Activated CD8-positive, alpha-beta memory T cell treated with anti-CD3 and anti-CD28 coated beads for 36 hours (primary cell): ENCODE measurements around the gene IKZF3. TPM values are rescaled to one million over a fixed set of nuclear protein-coding genes. Genes with fewer than 3 reads are reported as not detected.

ENCODE experiments used
- CTCF ChIA-PET: fragments of 350-600 bp; sonication (Branson Sonifier 250); formaldehyde crosslinking; loops from one replicate; lab custom pipeline; 2021; ENCODE audit warnings: antibody characterized with exemption; lab: Charles Lee
- POLR2A ChIA-PET: fragments of 350-600 bp; sonication (Branson Sonifier 250); formaldehyde crosslinking; loops from one replicate; lab custom pipeline; 2021; ENCODE audit warnings: antibody characterized with exemption; lab: Charles Lee
- total RNA-seq, 2 experiments: library from RNA; stranded (reverse); gene quantifications; one replicate each; pipeline ENCODE4 v1.2.3, GENCODE V29; 2021

IKZF3 gene
- total RNA-seq, 2 experiments from 2014 or later: 92.3 to 93.0 TPM

DNA sequence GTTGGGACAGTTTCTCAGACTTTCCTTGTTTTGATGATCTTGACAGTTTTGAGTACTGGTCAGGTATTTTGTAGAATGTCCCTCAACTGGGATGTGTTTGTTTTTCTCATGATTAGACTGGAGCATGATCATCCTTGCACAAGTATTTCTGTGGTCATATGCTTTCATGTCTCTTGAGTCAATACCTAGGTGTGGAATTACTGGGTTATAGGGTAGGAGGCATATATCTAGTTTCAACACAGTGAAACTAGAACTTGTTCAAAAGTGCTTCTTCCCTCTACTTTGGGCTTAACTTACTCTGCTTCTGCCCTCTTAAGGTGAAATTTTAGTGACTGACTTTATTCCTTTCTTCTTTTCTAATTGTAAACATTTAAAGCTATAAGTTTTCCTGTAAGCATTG lies 30.1 kb downstream of the IKZF3 start:
- CTCF ChIA-PET: interaction anchor here (0.6 to 1.1 kb wide), 4 partner anchors 9 to 54 kb away, joined by 3 to 5 read pairs (median 4); no protein-coding TSS in a partner anchor
- POLR2A ChIA-PET: interaction anchor here (0.6 kb wide), 1 partner anchor 39 kb away, joined by 3 read pairs; no protein-coding TSS in a partner anchor

DNA sequence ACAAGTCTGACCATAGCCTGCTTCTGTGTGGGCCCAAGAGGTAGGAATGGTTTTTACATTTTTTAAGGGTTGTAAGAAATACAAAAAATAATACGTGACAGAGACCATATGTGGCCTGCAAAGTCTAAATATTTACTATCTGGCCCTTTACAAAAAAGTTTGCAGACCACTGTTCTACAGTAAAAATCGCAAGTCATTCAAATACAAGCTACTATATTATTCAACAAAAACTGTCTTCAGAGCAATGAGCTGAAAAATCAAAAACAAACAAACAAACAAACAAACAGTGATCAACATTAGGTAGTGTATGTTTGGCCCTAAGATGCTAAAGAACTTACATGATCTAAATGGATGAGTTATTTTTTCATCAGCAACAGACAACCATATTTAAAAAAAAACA lies 32.5 kb downstream of the IKZF3 start:
- POLR2A ChIA-PET: no interaction called here

DNA sequence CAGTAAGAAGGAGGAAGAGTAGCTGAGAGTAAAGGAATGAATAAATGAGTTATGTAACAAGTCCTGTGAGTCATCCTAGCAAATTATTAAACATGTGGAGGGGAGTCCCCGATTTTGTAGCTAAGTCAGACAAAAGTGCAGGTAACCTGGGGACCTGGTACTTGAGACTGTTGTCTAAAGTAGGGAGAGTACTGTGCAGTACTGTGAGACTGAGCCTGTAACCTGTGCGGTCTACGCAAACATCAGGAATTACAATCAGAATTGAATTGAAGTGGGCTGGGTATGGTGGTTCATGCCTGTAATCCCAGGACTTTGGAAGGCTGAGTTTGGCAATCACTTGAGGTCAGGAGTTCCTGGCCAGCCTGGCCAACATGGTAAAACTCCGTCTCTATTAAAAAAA lies 35.7 kb downstream of the IKZF3 start:
- CTCF ChIA-PET: no interaction called here
- POLR2A ChIA-PET: no interaction called here

More for the DNA sequence above, 32.5 kb downstream of the IKZF3 start:
- CTCF ChIA-PET: interaction anchor here (1.1 kb wide), 1 partner anchor 18 kb away, joined by 3 read pairs; no protein-coding TSS in a partner anchor

GRCh38 chr17:39826334-39826733 lies 37.8 kb downstream of the IKZF3 start:
- ChIA-PET CTCF (interaction anchor here (0.6 to 0.8 kb wide), 2 partner anchors 24 to 41 kb away, joined by 3 read pairs; no protein-coding TSS in a partner anchor), POLR2A (no interaction called here)

- POLR2A ChIA-PET: no interaction called here
- CTCF ChIA-PET: interaction anchor here (1.3 kb wide), 1 partner anchor 24 kb away, joined by 3 read pairs; no protein-coding TSS in a partner anchor
Observed at GRCh38 chr17:39823407-39824054, 40.6 kb downstream of the IKZF3 start.

DNA sequence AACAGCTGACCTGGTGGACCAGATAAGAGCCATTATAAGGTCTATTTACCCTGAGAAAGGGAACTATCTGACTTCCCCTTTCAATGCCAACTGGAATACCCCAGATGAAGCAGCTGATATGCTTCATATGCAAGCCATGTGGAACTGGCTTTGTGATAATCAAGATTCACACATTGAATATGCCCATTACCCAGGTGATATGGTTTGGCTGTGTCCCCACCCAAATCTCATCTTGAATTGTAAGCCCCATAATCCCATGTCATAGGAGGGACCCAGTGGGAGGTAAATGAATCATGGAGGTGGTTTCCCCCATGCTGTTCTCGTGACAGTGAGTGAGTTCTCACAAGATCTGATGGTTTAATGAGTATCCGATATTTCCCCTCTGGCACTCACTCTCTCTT lies 42.1 kb downstream of the IKZF3 start:
- POLR2A ChIA-PET: no interaction called here

GRCh38 chr17:39820987-39821386 lies 43.1 kb downstream of the IKZF3 start:
- ChIA-PET CTCF (interaction anchor here (0.5 to 1.8 kb wide), 3 partner anchors 63 to 139 kb away, joined by 3 read pairs; no protein-coding TSS in a partner anchor), POLR2A (interaction anchor here (1.1 kb wide), 1 partner anchor 30 kb away, joined by 3 read pairs; no protein-coding TSS in a partner anchor)

More for the DNA sequence above, 42.1 kb downstream of the IKZF3 start:
- CTCF ChIA-PET: interaction anchor here (1.8 kb wide), 1 partner anchor 66 kb away, joined by 3 read pairs; no protein-coding TSS in a partner anchor

- ChIA-PET POLR2A (interaction anchor here (1.1 kb wide), 1 partner anchor 29 kb away, joined by 3 read pairs; no protein-coding TSS in a partner anchor), CTCF (interaction anchor here (0.5 to 1.8 kb wide), 3 partner anchors 63 to 139 kb away, joined by 3 read pairs; no protein-coding TSS in a partner anchor)
Observed at GRCh38 chr17:39820541-39820940, 43.6 kb downstream of the IKZF3 start.

DNA sequence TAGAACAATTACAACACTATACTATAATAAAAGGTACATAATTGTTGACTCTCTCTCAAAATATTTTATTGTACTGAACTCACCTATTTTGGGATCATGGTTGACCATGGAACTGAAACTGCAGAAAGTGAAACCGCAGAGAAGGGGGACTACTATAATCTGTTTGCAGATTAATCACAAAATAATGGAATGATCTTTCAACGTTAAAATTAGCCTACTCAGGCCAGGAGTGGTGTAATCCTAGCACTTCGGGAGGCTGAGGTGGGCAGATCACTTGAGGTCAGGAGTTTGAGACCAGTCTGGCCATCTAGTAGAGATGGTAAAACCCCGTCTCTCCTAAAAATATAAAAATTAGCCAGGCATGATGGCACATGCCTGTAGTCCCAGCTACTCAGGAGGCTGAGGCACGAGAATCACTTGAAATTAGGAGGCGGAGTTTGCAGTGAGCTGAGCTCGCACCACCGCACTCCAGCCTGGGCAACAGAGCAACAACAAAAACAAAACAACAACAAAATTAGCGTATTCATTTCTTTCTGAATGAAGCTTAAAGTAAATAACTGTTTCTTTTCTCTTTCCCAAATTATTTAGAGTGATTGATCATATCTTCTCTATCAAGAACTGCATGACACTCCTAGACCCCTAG lies 45.6 kb downstream of the IKZF3 start:
- POLR2A ChIA-PET: interaction anchor here (1.0 to 1.2 kb wide), 3 partner anchors 11 to 60 kb away, joined by 3 to 5 read pairs (median 4); no protein-coding TSS in a partner anchor
- CTCF ChIA-PET: interaction anchor here (1.7 kb wide), 1 partner anchor 15 kb away, joined by 4 read pairs; no protein-coding TSS in a partner anchor

- POLR2A ChIA-PET: no interaction called here
Observed at GRCh38 chr17:39816272-39816671, 47.8 kb downstream of the IKZF3 start.

DNA sequence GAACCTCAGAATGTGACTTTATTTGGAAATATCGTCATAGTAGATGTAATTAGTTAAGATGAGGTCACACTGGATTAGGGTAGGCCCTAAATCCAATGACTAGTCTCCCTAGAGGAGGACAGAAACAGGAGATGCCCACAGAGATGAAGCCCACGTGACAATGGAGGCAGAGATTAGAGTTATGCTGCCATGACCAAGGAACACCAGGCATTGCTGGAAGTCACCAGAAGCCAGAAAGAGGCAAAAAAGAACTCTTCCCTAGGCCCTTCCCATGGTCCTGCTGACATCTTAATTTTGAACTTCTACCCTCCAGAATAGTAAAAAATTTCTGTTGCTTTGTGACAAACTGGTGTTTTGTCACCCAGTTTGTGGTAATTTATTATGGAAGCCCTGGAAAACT lies 49.6 kb downstream of the IKZF3 start:
- ChIA-PET CTCF (no interaction called here), POLR2A (no interaction called here)

More at GRCh38 chr17:39816272-39816671, 47.8 kb downstream of the IKZF3 start:
- CTCF ChIA-PET: no interaction called here

DNA sequence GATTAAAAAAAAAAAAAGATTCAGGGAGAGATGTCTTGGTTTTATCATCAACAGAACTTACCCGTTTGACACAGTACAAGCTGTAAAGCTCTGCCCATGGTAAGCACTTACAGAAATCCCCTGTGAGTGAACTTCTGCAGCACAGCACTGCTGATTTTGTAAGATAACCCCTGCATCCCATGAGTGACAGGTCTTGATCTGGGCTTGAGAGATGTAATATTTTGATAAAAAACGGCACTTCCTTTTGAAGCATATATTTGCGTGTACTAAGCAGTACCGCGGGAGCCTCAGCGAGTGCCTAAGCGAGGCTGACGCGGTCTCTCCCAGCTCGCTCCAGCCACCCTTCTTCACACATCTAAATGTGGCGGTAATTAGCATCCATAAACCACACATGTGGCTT lies 50.5 kb downstream of the IKZF3 start:
- POLR2A ChIA-PET: interaction anchor here (0.5 to 1.4 kb wide), 5 partner anchors 21 to 241 kb away, joined by 3 to 5 read pairs (median 5); no protein-coding TSS in a partner anchor

DNA sequence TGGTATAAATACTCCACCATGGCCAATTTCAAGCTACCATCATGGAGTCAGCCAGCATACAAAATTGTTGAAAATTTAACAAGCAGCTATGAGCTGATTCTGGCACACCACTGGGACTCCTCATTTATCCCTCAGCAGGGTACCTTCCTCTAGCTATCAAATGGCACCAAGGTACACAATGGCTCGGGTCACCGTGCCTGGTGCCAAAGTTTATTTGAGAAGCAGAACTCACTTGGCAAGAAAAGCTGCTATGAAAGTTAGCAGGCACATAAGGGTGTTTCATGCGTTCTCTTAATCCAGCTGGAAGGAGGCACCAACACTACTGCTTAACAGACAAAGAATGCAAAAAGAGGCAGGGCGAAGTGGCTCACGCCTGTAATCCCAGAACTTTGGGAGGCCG lies 51.6 kb downstream of the IKZF3 start:
- POLR2A ChIA-PET: interaction anchor here (1.4 kb wide), 2 partner anchors 20 to 35 kb away, joined by 3 to 5 read pairs; no protein-coding TSS in a partner anchor
- CTCF ChIA-PET: interaction anchor here (0.7 to 1.9 kb wide), 4 partner anchors 30 to 146 kb away, joined by 3 to 5 read pairs (median 4); partner anchors contain the start of gene IKZF3

More for the DNA sequence above, 50.5 kb downstream of the IKZF3 start:
- CTCF ChIA-PET: interaction anchor here (1.0 to 1.9 kb wide), 3 partner anchors 11 to 50 kb away, joined by 3 to 5 read pairs (median 4); partner anchors contain the start of gene IKZF3

GRCh38 chr17:39810939-39811728 lies 53.0 kb downstream of the IKZF3 start:
- ChIA-PET POLR2A (no interaction called here), CTCF (no interaction called here)

DNA sequence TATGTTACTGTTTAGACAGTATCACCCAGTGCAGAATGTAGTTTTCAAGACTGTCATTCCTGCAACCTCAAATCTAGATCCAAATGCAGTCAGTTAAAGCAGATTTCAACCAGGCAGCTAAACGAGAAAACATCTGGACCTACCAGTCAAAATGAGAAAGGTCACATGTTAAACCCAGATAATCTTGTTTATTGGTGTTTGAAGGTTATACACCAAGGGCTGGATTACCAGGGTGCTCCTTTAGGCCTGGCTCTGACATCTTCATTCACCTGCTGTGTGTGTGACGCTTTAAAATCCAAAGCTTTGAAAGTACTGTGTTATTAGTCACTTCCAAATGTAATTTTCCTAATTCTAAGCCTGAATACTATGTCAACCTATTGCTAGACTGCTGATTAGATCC lies 54.9 kb downstream of the IKZF3 start:
- ChIA-PET CTCF (no interaction called here), POLR2A (no interaction called here)

DNA sequence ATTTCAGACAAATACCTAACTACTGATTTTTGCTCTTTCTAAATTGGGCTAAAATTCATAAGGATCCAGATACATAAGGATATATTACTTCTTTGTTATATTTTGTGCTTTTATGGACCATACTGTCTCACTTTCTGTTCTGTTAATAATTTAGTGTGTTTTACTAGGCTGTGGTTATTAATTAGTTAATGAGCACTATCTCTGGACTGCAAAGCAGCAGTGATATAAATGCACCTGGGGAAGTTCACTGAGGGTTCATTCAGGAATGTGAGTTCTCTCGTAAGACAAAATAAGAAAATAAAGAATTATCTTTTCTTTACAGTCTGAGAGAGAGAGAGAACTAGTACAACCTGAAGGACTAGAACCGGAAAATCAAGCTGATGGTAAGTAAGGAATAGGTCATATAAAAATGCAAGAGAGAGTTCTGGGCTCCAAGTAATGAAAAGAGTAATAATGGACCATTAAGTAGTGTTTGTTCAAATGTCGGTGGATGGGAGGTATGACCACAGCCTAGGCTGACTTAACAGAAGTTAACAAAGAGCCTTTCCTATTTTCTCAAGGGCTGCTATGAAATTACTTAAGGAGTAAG lies 55.6 kb downstream of the IKZF3 start:
- ChIA-PET CTCF (interaction anchor here (0.8 to 1.2 kb wide), 2 partner anchors 19 to 26 kb away, joined by 3 read pairs; no protein-coding TSS in a partner anchor), POLR2A (interaction anchor here (1.4 kb wide), 1 partner anchor 11 kb away, joined by 5 read pairs; no protein-coding TSS in a partner anchor)

DNA sequence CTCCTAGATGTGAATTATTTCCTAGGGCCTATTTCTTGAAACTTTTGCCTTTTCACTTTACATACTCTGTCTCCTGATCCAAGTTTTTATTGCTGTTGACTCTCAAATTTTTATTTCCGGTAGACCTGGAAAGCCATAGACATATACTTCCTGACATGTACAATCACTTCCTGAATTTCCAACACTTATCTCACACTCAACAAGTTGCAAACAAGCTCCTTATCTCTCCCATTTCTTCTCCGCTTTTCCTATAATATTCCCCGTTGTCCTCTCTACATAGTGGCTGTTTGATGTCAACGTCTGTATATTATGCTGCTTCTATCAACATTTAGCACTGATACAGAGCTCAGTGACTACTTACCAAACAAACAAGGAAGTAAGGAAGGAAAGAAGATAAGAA lies 59.3 kb downstream of the IKZF3 start:
- ChIA-PET CTCF (no interaction called here), POLR2A (no interaction called here)

DNA sequence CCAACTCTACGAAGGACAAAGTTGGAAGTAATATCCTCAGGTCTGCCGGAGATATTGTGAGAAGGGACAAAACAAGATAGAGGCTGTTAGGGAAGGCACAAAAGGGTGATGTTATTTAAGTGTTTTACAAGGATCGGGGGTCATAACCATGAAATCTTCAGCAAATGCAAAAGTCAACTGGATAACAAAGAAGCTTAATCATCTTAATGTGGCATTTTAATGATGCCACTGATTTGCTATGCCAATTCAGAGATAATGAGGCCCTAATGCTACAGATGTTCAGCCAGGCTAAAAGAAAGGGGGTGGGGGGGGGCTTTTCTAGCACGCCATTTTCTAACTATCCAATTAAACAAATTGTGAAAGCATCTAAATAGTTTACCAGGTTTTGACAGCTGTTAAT lies 63.1 kb downstream of the IKZF3 start:
- ChIA-PET CTCF (no interaction called here), POLR2A (no interaction called here)
